ENCODE data around the gene RORC. TPM values are rescaled to one million over a fixed set of nuclear protein-coding genes. Genes with fewer than 3 reads are reported as not detected.

Gene RORC
- total RNA-seq, 1 experiment from 2014 or later: 1.3 TPM

DNA sequence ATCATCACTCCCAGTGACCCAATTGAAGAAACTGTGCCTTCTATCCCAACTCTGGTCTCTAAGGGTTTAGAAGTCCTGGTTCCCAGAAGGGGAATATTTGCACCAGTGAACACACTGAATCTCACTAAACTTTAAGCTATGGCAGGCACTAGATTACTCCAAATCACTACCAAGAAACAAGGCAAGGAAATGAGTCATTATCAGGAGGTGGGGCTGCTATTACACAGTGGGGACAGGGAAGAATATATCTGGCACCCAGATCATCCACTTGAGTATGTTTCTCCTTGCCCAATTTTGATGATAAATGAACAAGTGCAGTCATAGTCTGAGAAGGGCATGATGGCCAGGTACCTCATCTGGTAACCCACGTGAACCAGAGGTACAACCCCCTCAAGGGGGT is 75.3 kb downstream of the RORC start (continued):
- TF ChIP-seq REST (IDR thresholded peaks at IDR 0.05; ENCODE audit: low read depth) (no peak), ELF1 (IDR thresholded peaks at IDR 0.05; ENCODE audit: borderline replicate concordance, low read depth) (no peak), SRF (IDR thresholded peaks at IDR 0.05; ENCODE audit: low read depth) (no peak), POLR2A (IDR thresholded peaks at IDR 0.05; ENCODE audit: borderline replicate concordance, extremely low read depth, insufficient read depth, insufficient read length) (no peak), YY1 (IDR thresholded peaks at IDR 0.05; ENCODE audit: extremely low read depth, insufficient replicate concordance, low read depth, low read length) (no peak)

Other genes starting within 250 kb of the RORC start
- gene SNX27, start 219.8 kb downstream of the RORC start, total RNA-seq (2021; ENCODE audit: unreplicated experiment): 42.2 TPM
- gene CELF3, start 115.0 kb downstream of the RORC start, total RNA-seq (2021; ENCODE audit: unreplicated experiment): not detected
- 0.12 TPM for gene RIIAD1, start 110.3 kb downstream of the RORC start, total RNA-seq (2021; ENCODE audit: unreplicated experiment)
- 94.5 TPM for gene MRPL9, start 68.3 kb downstream of the RORC start, total RNA-seq (2021; ENCODE audit: unreplicated experiment)
- 11.1 TPM for gene TDRKH, start 41.3 kb downstream of the RORC start, total RNA-seq (2021; ENCODE audit: unreplicated experiment)
- not detected for gene LINGO4, start 26.4 kb downstream of the RORC start, total RNA-seq (2021; ENCODE audit: unreplicated experiment)
- 0.17 TPM for gene C2CD4D, start 8.0 kb upstream of the RORC start, total RNA-seq (2021; ENCODE audit: unreplicated experiment)
- gene THEM5, start 21.9 kb upstream of the RORC start, total RNA-seq (2021; ENCODE audit: unreplicated experiment): not detected
- 17.0 TPM for gene THEM4, start 77.7 kb upstream of the RORC start, total RNA-seq (2021; ENCODE audit: unreplicated experiment)
- 340 TPM for gene S100A10, start 162.1 kb upstream of the RORC start, total RNA-seq (2021; ENCODE audit: unreplicated experiment)
- 229 TPM for gene S100A11, start 205.2 kb upstream of the RORC start, total RNA-seq (2021; ENCODE audit: unreplicated experiment)